Measurements from ENCODE around the gene CCIN.
"Not testable (repeated sequence)": the region's sequence is repeated elsewhere in the genome, so short reads cannot be mapped to it uniquely, and the experiment has no call there.

The CCIN gene

GRCh38 chr9:36141288-36141687, 27.9 kb upstream of the CCIN start:
- no peak for DNase-seq (ENCODE audit: low read depth)

GRCh38 chr9:36141761-36142160, 27.4 kb upstream of the CCIN start:
- no peak for DNase-seq (ENCODE audit: low read depth)

- no peak for DNase-seq (ENCODE audit: low read depth)
Measured at GRCh38 chr9:36142510-36143244, 26.5 kb upstream of the CCIN start.

- no peak for DNase-seq (ENCODE audit: low read depth)
Measured at GRCh38 chr9:36143245-36143641, 25.9 kb upstream of the CCIN start.

- DNase-seq (ENCODE audit: low read depth) = no peak
Measured at GRCh38 chr9:36144309-36145232, 24.6 kb upstream of the CCIN start.

- no peak for DNase-seq (ENCODE audit: low read depth)
Measured at GRCh38 chr9:36145970-36146369, 23.2 kb upstream of the CCIN start.

- no peak for DNase-seq (ENCODE audit: low read depth)
Measured at GRCh38 chr9:36146651-36147050, 22.5 kb upstream of the CCIN start.

- DNase-seq (ENCODE audit: low read depth) = no peak
Measured at GRCh38 chr9:36147441-36148175, 21.6 kb upstream of the CCIN start.

- peak; percentile 23 for DNase-seq (ENCODE audit: low read depth)
Measured at GRCh38 chr9:36148311-36149051, 20.7 kb upstream of the CCIN start.

- DNase-seq (ENCODE audit: low read depth) = no peak
Measured at GRCh38 chr9:36149197-36149596, 20.0 kb upstream of the CCIN start.

- no peak for DNase-seq (ENCODE audit: low read depth)
Measured at GRCh38 chr9:36150574-36151315, 18.4 kb upstream of the CCIN start.

GRCh38 chr9:36151316-36152210, 17.6 kb upstream of the CCIN start:
- peak; percentile 80 for DNase-seq (ENCODE audit: low read depth)

- DNase-seq (ENCODE audit: low read depth) = no peak
Measured at GRCh38 chr9:36152741-36153438, 16.3 kb upstream of the CCIN start.

- no peak for DNase-seq (ENCODE audit: low read depth)
Measured at GRCh38 chr9:36153746-36154145, 15.4 kb upstream of the CCIN start.

GRCh38 chr9:36154331-36154952, 14.7 kb upstream of the CCIN start:
- DNase-seq (ENCODE audit: low read depth) = no peak

GRCh38 chr9:36156116-36156515, 13.1 kb upstream of the CCIN start:
- no peak for DNase-seq (ENCODE audit: low read depth)

- no peak for DNase-seq (ENCODE audit: low read depth)
Measured at GRCh38 chr9:36158122-36158521, 11.1 kb upstream of the CCIN start.

- DNase-seq (ENCODE audit: low read depth) = no peak
Measured at GRCh38 chr9:36158917-36159316, 10.3 kb upstream of the CCIN start.

GRCh38 chr9:36159509-36159908, 9.7 kb upstream of the CCIN start:
- DNase-seq (ENCODE audit: low read depth) = not testable (repeated sequence)
